Measurements from ENCODE around the gene OR10V1. TPM values are rescaled to one million over a fixed set of nuclear protein-coding genes. Genes with fewer than 3 reads are reported as not detected.

The OR10V1 gene
- total RNA-seq, 4 donors from 2014 or later = not detected

DNA sequence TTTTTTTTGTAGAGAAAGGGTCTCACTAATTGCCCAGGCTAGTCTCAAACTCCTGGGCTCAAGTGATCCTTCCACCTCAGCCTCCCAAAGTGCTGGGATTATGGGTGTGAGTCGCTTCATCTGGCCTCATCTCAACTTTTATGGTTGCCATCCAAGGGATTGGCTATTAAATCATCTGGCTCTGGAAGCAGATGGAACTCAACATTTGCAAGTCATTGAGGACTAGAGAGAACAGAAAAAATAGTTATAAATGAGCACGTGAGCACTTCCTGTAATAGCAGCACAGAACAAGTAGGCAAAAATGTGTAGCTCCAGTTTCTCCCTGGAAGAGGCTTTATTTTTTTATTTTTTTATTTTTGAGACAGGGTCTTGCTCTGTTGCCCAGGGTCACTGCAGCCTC, 22.5 kb downstream of the OR10V1 start:
- TF ChIP-seq, protein P1, sequence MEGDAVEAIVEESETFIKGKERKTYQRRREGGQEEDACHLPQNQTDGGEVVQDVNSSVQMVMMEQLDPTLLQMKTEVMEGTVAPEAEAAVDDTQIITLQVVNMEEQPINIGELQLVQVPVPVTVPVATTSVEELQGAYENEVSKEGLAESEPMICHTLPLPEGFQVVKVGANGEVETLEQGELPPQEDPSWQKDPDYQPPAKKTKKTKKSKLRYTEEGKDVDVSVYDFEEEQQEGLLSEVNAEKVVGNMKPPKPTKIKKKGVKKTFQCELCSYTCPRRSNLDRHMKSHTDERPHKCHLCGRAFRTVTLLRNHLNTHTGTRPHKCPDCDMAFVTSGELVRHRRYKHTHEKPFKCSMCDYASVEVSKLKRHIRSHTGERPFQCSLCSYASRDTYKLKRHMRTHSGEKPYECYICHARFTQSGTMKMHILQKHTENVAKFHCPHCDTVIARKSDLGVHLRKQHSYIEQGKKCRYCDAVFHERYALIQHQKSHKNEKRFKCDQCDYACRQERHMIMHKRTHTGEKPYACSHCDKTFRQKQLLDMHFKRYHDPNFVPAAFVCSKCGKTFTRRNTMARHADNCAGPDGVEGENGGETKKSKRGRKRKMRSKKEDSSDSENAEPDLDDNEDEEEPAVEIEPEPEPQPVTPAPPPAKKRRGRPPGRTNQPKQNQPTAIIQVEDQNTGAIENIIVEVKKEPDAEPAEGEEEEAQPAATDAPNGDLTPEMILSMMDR (IDR thresholded peaks at IDR 0.05; ENCODE audit: low read depth) = no peak

DNA sequence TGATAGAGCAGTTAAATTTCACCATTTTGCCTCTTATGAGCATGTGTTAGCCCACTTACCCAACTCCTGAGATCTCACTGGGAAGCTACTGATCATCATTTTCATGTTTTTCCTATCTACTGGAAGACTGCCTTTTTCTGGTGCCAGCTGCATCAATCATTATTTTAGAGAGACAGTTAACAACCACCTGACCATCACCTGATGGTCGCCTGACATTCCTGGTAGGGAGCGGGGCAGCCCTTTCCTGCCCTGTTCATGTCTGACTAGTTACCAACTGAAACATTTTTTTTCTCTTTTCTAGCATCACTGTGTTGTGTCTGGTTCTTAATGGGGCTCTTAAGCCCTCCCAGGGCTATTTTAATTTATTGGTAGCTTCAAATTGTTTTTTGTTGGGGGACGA, 24.6 kb downstream of the OR10V1 start:
- TF ChIP-seq, protein P1 (IDR thresholded peaks at IDR 0.05; ENCODE audit: low read depth) = no peak

DNA sequence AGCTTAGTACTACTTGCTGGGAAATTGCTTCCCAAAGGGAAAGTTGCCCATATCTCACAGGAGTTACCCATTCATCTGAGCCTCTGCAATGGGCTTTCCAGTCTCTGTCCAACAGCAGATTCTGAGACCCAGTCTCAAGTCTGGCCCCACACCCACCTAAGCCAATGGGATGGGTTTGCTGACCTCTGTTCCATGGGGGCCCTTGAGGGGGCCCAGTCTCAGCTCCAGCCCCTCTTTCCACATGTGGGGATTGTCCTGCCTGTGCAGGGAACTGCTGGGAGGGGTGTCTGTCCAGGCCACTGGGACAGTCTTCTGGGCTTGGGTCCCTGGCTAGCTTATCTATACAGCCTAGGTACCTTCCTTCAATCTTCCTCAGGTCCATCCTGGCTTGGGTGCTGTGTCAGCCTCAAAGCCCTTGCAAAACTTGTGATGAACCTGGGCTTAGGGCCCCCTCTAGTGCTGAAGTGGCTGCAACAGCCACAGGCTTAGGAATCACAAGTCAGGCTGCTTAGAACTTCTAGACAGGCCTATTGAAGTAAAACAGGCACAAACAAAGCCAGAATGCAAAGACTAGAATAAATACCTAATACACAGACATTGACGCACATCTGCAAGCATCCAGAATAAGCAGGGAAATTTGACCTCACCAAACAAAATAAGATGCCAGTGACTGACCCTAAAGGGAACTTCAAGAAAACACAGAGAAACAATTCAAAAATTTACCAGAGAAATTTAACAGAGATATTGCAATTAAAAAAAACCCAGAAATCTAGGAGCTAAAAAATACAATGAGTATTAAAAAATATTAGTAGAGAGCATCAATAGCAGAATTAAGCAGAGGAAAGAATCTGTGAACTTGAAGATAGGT, 33.1 kb downstream of the OR10V1 start:
- TF ChIP-seq, protein P1 (IDR thresholded peaks at IDR 0.05; ENCODE audit: low read depth) = no peak

DNA sequence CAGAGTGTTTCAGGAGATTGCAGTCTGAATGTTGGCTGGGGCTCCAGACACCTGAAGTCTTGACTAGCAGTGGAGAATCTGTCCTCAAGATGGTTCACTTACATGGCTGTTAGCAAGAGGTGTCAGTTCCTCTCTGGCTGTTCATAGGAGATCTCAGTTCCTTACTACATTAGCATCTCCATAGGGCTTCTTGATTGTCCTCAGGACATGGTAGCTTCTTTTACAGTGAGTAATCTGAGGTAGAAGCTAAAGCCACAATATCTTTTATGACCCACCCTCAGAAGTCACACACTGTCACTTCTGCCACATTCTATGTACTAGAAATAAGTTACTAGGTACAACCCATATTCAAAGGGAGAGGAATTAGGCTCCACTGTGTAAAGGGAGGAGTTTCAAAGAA, 34.3 kb downstream of the OR10V1 start:
- TF ChIP-seq, protein P1 (IDR thresholded peaks at IDR 0.05; ENCODE audit: low read depth) = no peak

DNA sequence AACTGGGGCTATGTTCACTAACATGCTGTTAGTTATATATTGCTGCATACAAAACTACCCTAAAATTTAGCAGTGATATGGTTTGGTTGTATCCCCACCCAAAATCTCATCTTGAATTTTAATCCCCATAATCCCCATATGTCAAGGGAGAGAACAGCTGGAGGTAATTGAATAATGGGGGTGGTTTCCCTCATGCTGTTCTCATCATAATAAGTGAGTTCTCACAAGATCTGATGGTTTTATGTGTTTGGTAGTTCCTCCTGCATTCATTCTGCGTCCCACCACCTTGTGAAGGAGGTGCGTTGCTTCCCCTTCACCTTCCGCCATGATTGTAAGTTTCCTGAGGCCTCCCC, 34.9 kb downstream of the OR10V1 start:
- TF ChIP-seq, protein P1 (IDR thresholded peaks at IDR 0.05; ENCODE audit: low read depth) = no peak

DNA sequence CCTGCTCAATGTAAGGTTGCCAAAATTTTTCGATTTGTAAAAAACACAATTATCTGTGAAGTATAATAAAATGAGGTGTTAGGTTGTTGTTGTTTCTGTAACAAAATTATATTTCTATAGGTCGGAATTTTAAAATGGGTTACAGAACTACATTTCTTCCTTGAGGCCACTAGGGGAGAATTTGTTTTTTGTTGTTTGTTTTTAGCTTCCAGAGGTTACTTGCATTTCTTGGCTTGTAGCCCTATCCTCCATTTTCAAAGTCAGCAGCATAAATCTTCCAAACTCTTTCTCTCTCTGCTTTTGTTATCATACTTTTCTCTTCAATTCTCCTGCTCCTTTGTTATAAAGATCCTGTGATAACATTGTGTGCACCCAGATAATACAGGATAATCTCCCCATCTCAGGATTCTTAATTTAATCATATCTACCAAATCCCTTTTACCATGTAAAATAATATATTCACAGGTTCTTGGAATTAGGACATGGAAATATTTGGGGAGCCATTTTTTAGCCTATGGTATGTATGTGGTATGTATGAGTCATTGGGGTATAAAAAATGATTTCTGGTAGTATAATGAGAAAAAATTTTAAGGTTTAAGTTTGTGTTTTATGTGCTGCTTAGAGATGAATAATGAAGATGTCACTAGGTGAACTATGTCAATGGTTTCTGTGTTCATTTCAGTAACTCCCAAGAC, 35.4 kb downstream of the OR10V1 start:
- TF ChIP-seq, protein P1 (IDR thresholded peaks at IDR 0.05; ENCODE audit: low read depth) = no peak

DNA sequence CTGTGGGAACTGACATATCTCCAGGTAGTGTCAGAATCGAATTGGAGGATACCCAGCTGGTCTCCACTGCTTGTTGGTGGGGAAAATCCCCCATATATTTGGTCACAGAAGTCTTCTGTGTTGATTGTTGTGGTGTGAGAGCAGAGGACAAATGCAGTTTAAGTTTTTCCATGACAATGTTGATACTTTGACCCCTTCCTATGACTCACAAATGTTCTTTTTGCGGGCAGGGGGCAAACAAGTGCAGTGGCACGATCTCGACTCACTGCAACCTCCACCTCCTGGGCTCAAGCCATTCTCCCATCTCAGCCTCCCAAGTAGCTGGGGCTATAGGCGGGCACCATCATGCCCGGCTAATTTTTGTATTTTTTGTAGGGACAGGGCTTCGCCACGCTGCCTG, 37.4 kb downstream of the OR10V1 start:
- TF ChIP-seq, protein P1 (IDR thresholded peaks at IDR 0.05; ENCODE audit: low read depth) = no peak

Measured in subcutaneous adipose tissue (tissue), 4 donors.